ENCODE results near the gene IL1RAPL1. TPM values are rescaled to one million over a fixed set of nuclear protein-coding genes. Genes with fewer than 3 reads are reported as not detected.

The IL1RAPL1 gene
- total RNA-seq, 2 experiments from 2014 or later, result not detected

GRCh38 chrX:29643181-29643580 is 1055.9 kb downstream of the IL1RAPL1 start:
- DNase-seq, result no peak

GRCh38 chrX:29648161-29648560 is 1060.9 kb downstream of the IL1RAPL1 start:
- Mint-ChIP-seq H3K4me3 (no peak overlapping the region), H3K4me1 (ENCODE audit: low read depth) (no peaks in the 10 kb centered on the region), H3K36me3 (no peaks in the 10 kb centered on the region), H3K9me3 (peaks cover 2% of the 10 kb centered on the region), H3K27ac (no peak overlapping the region), H3K27me3 (no peaks in the 10 kb centered on the region)
- intact Hi-C loops (cut with micrococcal nuclease), result no loop called here
- DNase-seq, result no peak
- POLR2A ChIA-PET, result no interaction called here
- CTCF ChIA-PET, result no interaction called here

More at GRCh38 chrX:29643181-29643580, 1055.9 kb downstream of the IL1RAPL1 start:
- ChIA-PET CTCF (no interaction called here), POLR2A (no interaction called here)
- no peak overlapping the region for H3K4me3 Mint-ChIP-seq
- no peak overlapping the region for H3K27ac Mint-ChIP-seq
- no peaks in the 10 kb centered on the region for H3K4me1 Mint-ChIP-seq (ENCODE audit: low read depth)
- intact Hi-C loops (cut with micrococcal nuclease), result no loop called here
- H3K36me3 Mint-ChIP-seq, result no peaks in the 10 kb centered on the region
- no peaks in the 10 kb centered on the region for H3K27me3 Mint-ChIP-seq
- H3K9me3 Mint-ChIP-seq, result peaks cover 4% of the 10 kb centered on the region

GRCh38 chrX:29652484-29652883 is 1065.2 kb downstream of the IL1RAPL1 start:
- H3K4me3 Mint-ChIP-seq, result no peak overlapping the region
- ChIA-PET POLR2A (no interaction called here), CTCF (no interaction called here)
- H3K36me3 Mint-ChIP-seq, result no peaks in the 10 kb centered on the region
- no peaks in the 10 kb centered on the region for H3K27me3 Mint-ChIP-seq
- intact Hi-C loops (cut with micrococcal nuclease), result no loop called here
- peaks cover 2% of the 10 kb centered on the region for H3K9me3 Mint-ChIP-seq
- no peak overlapping the region for H3K27ac Mint-ChIP-seq
- no peaks in the 10 kb centered on the region for H3K4me1 Mint-ChIP-seq (ENCODE audit: low read depth)
- DNase-seq, result no peak

- ChIA-PET CTCF (no interaction called here), POLR2A (no interaction called here)
- Mint-ChIP-seq H3K27ac (no peak overlapping the region), H3K36me3 (no peaks in the 10 kb centered on the region), H3K4me3 (no peak overlapping the region), H3K9me3 (peaks cover 2% of the 10 kb centered on the region), H3K4me1 (ENCODE audit: low read depth) (no peaks in the 10 kb centered on the region), H3K27me3 (no peaks in the 10 kb centered on the region)
- no peak for DNase-seq
- intact Hi-C loops (cut with micrococcal nuclease), result no loop called here
These were observed 1066.5 kb downstream of the IL1RAPL1 start for GRCh38 chrX:29653721-29654120.

- Mint-ChIP-seq H3K9me3 (peaks cover 6% of the 10 kb centered on the region), H3K4me1 (ENCODE audit: low read depth) (no peaks in the 10 kb centered on the region), H3K27me3 (no peaks in the 10 kb centered on the region), H3K27ac (no peak overlapping the region), H3K36me3 (no peaks in the 10 kb centered on the region), H3K4me3 (no peak overlapping the region)
- DNase-seq, result no peak
- ChIA-PET CTCF (no interaction called here), POLR2A (no interaction called here)
- intact Hi-C loops (cut with micrococcal nuclease), result no loop called here
These were observed 1072.7 kb downstream of the IL1RAPL1 start for GRCh38 chrX:29659911-29660310.

- Mint-ChIP-seq H3K4me3 (no peak overlapping the region), H3K4me1 (ENCODE audit: low read depth) (no peaks in the 10 kb centered on the region), H3K9me3 (peaks cover 6% of the 10 kb centered on the region), H3K27ac (no peak overlapping the region), H3K27me3 (no peaks in the 10 kb centered on the region), H3K36me3 (no peaks in the 10 kb centered on the region)
- ChIA-PET POLR2A (no interaction called here), CTCF (no interaction called here)
- intact Hi-C loops (cut with micrococcal nuclease), result no loop called here
- no peak for DNase-seq
These were observed 1074.0 kb downstream of the IL1RAPL1 start for GRCh38 chrX:29661290-29661689.

- Mint-ChIP-seq H3K27ac (no peak overlapping the region), H3K27me3 (no peaks in the 10 kb centered on the region), H3K4me1 (ENCODE audit: low read depth) (no peaks in the 10 kb centered on the region), H3K4me3 (no peak overlapping the region), H3K9me3 (peaks cover 6% of the 10 kb centered on the region), H3K36me3 (no peaks in the 10 kb centered on the region)
- ChIA-PET CTCF (no interaction called here), POLR2A (no interaction called here)
- no peak for DNase-seq
- intact Hi-C loops (cut with micrococcal nuclease), result no loop called here
These were observed 1074.9 kb downstream of the IL1RAPL1 start for GRCh38 chrX:29662101-29662500.

- H3K27me3 Mint-ChIP-seq, result no peaks in the 10 kb centered on the region
- intact Hi-C loops (cut with micrococcal nuclease), result no loop called here
- no peak overlapping the region for H3K27ac Mint-ChIP-seq
- H3K4me1 Mint-ChIP-seq (ENCODE audit: low read depth), result no peaks in the 10 kb centered on the region
- ChIA-PET CTCF (no interaction called here), POLR2A (no interaction called here)
- no peak for DNase-seq
- no peaks in the 10 kb centered on the region for H3K36me3 Mint-ChIP-seq
- H3K4me3 Mint-ChIP-seq, result no peak overlapping the region
- H3K9me3 Mint-ChIP-seq, result peaks cover 6% of the 10 kb centered on the region
These were observed 1075.7 kb downstream of the IL1RAPL1 start for GRCh38 chrX:29662759-29663503.

GRCh38 chrX:29665532-29665931 is 1078.3 kb downstream of the IL1RAPL1 start:
- Mint-ChIP-seq H3K9me3 (peaks cover 4% of the 10 kb centered on the region), H3K27me3 (no peaks in the 10 kb centered on the region), H3K4me3 (no peak overlapping the region), H3K36me3 (no peaks in the 10 kb centered on the region), H3K4me1 (ENCODE audit: low read depth) (no peaks in the 10 kb centered on the region), H3K27ac (no peak overlapping the region)
- ChIA-PET POLR2A (no interaction called here), CTCF (no interaction called here)
- intact Hi-C loops (cut with micrococcal nuclease), result no loop called here
- DNase-seq, result no peak

GRCh38 chrX:29666366-29666765 is 1079.1 kb downstream of the IL1RAPL1 start:
- Mint-ChIP-seq H3K36me3 (no peaks in the 10 kb centered on the region), H3K4me3 (no peak overlapping the region), H3K9me3 (peaks cover 3% of the 10 kb centered on the region), H3K27me3 (no peaks in the 10 kb centered on the region), H3K27ac (no peak overlapping the region), H3K4me1 (ENCODE audit: low read depth) (no peaks in the 10 kb centered on the region)
- intact Hi-C loops (cut with micrococcal nuclease), result no loop called here
- POLR2A ChIA-PET, result no interaction called here
- CTCF ChIA-PET, result no interaction called here
- no peak for DNase-seq

GRCh38 chrX:29671421-29671820 is 1084.2 kb downstream of the IL1RAPL1 start:
- CTCF ChIA-PET, result no interaction called here
- H3K4me3 Mint-ChIP-seq, result no peak overlapping the region
- POLR2A ChIA-PET, result no interaction called here
- no peaks in the 10 kb centered on the region for H3K9me3 Mint-ChIP-seq
- intact Hi-C loops (cut with micrococcal nuclease), result no loop called here
- DNase-seq, result no peak
- no peak overlapping the region for H3K27ac Mint-ChIP-seq
- H3K27me3 Mint-ChIP-seq, result no peaks in the 10 kb centered on the region
- H3K36me3 Mint-ChIP-seq, result no peaks in the 10 kb centered on the region
- H3K4me1 Mint-ChIP-seq (ENCODE audit: low read depth), result no peaks in the 10 kb centered on the region

- intact Hi-C loops (cut with micrococcal nuclease), result no loop called here
- ChIA-PET POLR2A (no interaction called here), CTCF (no interaction called here)
- DNase-seq, result no peak
- Mint-ChIP-seq H3K36me3 (no peaks in the 10 kb centered on the region), H3K9me3 (peaks cover 2% of the 10 kb centered on the region), H3K4me1 (ENCODE audit: low read depth) (no peaks in the 10 kb centered on the region), H3K27me3 (no peaks in the 10 kb centered on the region), H3K4me3 (no peak overlapping the region), H3K27ac (no peak overlapping the region)
These were observed 1100.4 kb downstream of the IL1RAPL1 start for GRCh38 chrX:29687687-29688086.

GRCh38 chrX:29690061-29690460 is 1102.8 kb downstream of the IL1RAPL1 start:
- Mint-ChIP-seq H3K27ac (no peak overlapping the region), H3K4me1 (ENCODE audit: low read depth) (no peaks in the 10 kb centered on the region), H3K9me3 (peaks cover 2% of the 10 kb centered on the region), H3K27me3 (no peaks in the 10 kb centered on the region), H3K4me3 (no peak overlapping the region), H3K36me3 (no peaks in the 10 kb centered on the region)
- intact Hi-C loops (cut with micrococcal nuclease), result no loop called here
- CTCF ChIA-PET, result no interaction called here
- DNase-seq, result no peak
- POLR2A ChIA-PET, result no interaction called here

All from activated CD4-positive, alpha-beta memory T cell treated with anti-CD3 and anti-CD28 coated beads for 36 hours (primary cell).